ENCODE data around the gene C2orf42.

The C2orf42 gene

DNA sequence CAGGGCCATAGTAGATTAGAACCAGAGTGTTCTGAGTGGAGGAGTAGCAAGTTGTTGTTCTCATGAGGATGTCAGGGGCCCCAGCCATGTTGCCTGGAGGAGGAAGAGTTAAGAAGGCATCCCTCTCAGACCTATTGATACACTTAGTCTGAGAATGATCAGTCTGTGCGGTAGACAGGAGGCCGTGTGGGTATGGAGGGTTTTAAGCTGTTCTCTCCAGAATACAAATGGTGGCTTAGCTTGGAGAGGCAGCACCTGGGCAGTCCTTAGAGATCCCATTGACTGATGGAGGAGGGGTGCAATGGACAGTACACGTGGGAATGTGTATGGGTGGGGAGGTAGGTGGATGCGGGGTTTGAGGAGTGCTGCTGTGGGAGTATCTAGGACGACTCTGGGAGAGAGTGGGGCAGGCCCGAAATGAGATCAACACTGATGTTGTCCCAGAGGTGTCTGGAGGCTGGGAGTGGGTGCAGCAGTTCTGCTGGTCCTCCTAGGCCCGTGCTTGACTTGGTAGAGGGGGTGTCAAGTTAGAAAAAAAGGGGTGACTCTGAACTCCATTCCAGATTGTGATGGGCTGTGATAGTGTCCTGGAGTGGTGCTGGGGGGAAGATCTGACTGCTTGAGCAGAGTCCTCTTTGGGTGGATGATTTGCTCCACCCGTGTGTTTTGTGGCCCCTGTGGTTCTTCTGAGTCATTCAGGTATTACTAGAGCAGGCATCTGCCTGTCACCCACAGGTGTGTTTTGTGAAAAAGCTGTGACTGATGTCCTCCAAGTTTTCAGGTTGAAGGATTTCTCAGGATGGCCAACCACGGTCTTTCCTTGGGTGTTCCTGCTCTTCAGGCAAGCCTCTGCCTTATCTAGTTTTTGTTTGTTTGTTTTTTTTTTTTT lies 44.7 kb downstream of the C2orf42 start:
- no peak for TF ChIP-seq CTCF (IDR thresholded peaks at IDR 0.05; ENCODE audit: borderline replicate concordance, extremely low read depth, low read length, poor library complexity, severe bottlenecking)
- no peak for TF ChIP-seq EZH2 (IDR thresholded peaks at IDR 0.05; ENCODE audit: borderline replicate concordance, low read depth, low read length, severe bottlenecking)
- Histone ChIP-seq H3K36me3 (ENCODE audit: insufficient read depth, low read length) (peaks cover 17% of the 10 kb centered on the region), H3K27ac (ENCODE audit: low read length) (no peak overlapping the region), H2AFZ (ENCODE audit: low read depth, low read length) (no peak overlapping the region), H3K79me2 (ENCODE audit: insufficient read depth, low read length) (peaks cover 13% of the 10 kb centered on the region), H3K9ac (ENCODE audit: low read depth, low read length) (no peak overlapping the region), H3K9me3 (ENCODE audit: insufficient read depth, low read length, severe bottlenecking) (no peaks in the 10 kb centered on the region), H4K20me1 (ENCODE audit: insufficient read depth, low read length) (no peaks in the 10 kb centered on the region), H3K4me1 (ENCODE audit: insufficient read depth, low read length) (peaks cover 17% of the 10 kb centered on the region), H3K4me2 (ENCODE audit: insufficient read depth, low read length) (no peak overlapping the region), H3K27me3 (ENCODE audit: insufficient read depth, low read length, poor library complexity) (no peaks in the 10 kb centered on the region), H3K4me3 (ENCODE audit: low read depth in 1 of 2, low read length in 2 of 2) (no peak overlapping the region)
- no peak for ATAC-seq (ENCODE audit: insufficient read depth, low read depth)
- DNase-seq, result no peak

DNA sequence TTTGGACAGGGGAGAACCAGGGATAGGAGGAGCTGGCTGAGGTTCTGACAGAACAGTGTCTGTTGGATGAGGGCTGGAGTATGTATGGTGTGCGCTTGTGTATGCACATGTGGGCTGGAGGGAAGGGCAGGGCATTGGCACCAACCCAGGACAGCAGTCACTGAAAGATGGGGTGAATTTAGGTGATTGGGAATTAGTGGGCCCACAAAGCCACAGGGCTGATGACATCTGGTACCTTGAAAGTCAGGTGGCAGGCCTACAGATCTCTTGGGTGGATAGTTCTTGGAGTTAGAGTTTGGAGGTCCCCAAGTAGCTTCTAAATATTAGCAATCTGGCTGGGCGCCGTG lies 45.7 kb downstream of the C2orf42 start:
- Histone ChIP-seq H3K4me2 (ENCODE audit: insufficient read depth, low read length) (no peak overlapping the region), H3K4me1 (ENCODE audit: insufficient read depth, low read length) (peaks cover 21% of the 10 kb centered on the region), H3K27ac (ENCODE audit: low read length) (no peak overlapping the region), H3K79me2 (ENCODE audit: insufficient read depth, low read length) (peaks cover 15% of the 10 kb centered on the region), H3K4me3 (ENCODE audit: low read depth in 1 of 2, low read length in 2 of 2) (no peak overlapping the region), H3K27me3 (ENCODE audit: insufficient read depth, low read length, poor library complexity) (no peaks in the 10 kb centered on the region), H3K36me3 (ENCODE audit: insufficient read depth, low read length) (peaks cover 9% of the 10 kb centered on the region), H4K20me1 (ENCODE audit: insufficient read depth, low read length) (no peaks in the 10 kb centered on the region), H3K9me3 (ENCODE audit: insufficient read depth, low read length, severe bottlenecking) (no peaks in the 10 kb centered on the region), H2AFZ (ENCODE audit: low read depth, low read length) (no peak overlapping the region), H3K9ac (ENCODE audit: low read depth, low read length) (no peak overlapping the region)
- ATAC-seq (ENCODE audit: insufficient read depth, low read depth) (no peak), DNase-seq (no peak)
- TF ChIP-seq CTCF (IDR thresholded peaks at IDR 0.05; ENCODE audit: borderline replicate concordance, extremely low read depth, low read length, poor library complexity, severe bottlenecking), result no peak
- TF ChIP-seq EZH2 (IDR thresholded peaks at IDR 0.05; ENCODE audit: borderline replicate concordance, low read depth, low read length, severe bottlenecking), result no peak

GRCh38 chr2:70144443-70145143 lies 46.2 kb downstream of the C2orf42 start:
- Histone ChIP-seq H3K27me3 (ENCODE audit: insufficient read depth, low read length, poor library complexity) (no peaks in the 10 kb centered on the region), H2AFZ (ENCODE audit: low read depth, low read length) (no peak overlapping the region), H3K4me3 (ENCODE audit: low read depth in 1 of 2, low read length in 2 of 2) (no peak overlapping the region), H3K79me2 (ENCODE audit: insufficient read depth, low read length) (peaks cover 15% of the 10 kb centered on the region), H4K20me1 (ENCODE audit: insufficient read depth, low read length) (no peaks in the 10 kb centered on the region), H3K9me3 (ENCODE audit: insufficient read depth, low read length, severe bottlenecking) (no peaks in the 10 kb centered on the region), H3K36me3 (ENCODE audit: insufficient read depth, low read length) (peaks cover 4% of the 10 kb centered on the region; the same call in 1 of the 2 replicates), H3K4me2 (ENCODE audit: insufficient read depth, low read length) (no peak overlapping the region), H3K27ac (ENCODE audit: low read length) (peak overlapping the region; percentile 41; the same call in 1 of the 2 replicates), H3K9ac (ENCODE audit: low read depth, low read length) (no peak overlapping the region), H3K4me1 (ENCODE audit: insufficient read depth, low read length) (peaks cover 21% of the 10 kb centered on the region)
- ATAC-seq (ENCODE audit: insufficient read depth, low read depth), result no peak
- TF ChIP-seq EZH2 (IDR thresholded peaks at IDR 0.05; ENCODE audit: borderline replicate concordance, low read depth, low read length, severe bottlenecking) (no peak), CTCF (IDR thresholded peaks at IDR 0.05; ENCODE audit: borderline replicate concordance, extremely low read depth, low read length, poor library complexity, severe bottlenecking) (no peak)
- DNase-seq, result no peak

Measured in DND-41 (cell line).